ENCODE measurements around the gene ZNF613.

ZNF613 gene

GRCh38 chr19:51986309-51987291 is 59.3 kb downstream of the ZNF613 start, which contains the start of gene ZNF350:
ZNF350 (minus strand) TSS chr19:51986840; CDS start chr19:51974360, 12,480 bp downstream.
- TF ChIP-seq CTCF (IDR thresholded peaks at IDR 0.05; ENCODE audit: borderline replicate concordance, extremely low read depth, low read length, poor library complexity, severe bottlenecking) (no peak), EZH2 (IDR thresholded peaks at IDR 0.05; ENCODE audit: borderline replicate concordance, low read depth, low read length, severe bottlenecking) (no peak)
- peaks cover 23% of the 10 kb centered on the region for H3K4me1 ChIP-seq (ENCODE audit: insufficient read depth, low read length)
- H3K4me3 ChIP-seq (ENCODE audit: low read depth in 1 of 2, low read length in 2 of 2) = peak within 1 kb of the TSS; percentile 70 to 92
- peaks cover 51% of the 10 kb centered on the region for H3K79me2 ChIP-seq (ENCODE audit: insufficient read depth, low read length)
- peaks cover 49% of the 10 kb centered on the region for H3K9me3 ChIP-seq (ENCODE audit: insufficient read depth, low read length, severe bottlenecking)
- H2AFZ ChIP-seq (ENCODE audit: low read depth, low read length) = peak within 1 kb of the TSS; percentile 95
- ATAC-seq (ENCODE audit: insufficient read depth, low read depth) = peak; percentile 95
- peak; percentile 95 for DNase-seq
- no peaks in the 10 kb centered on the region for H3K27me3 ChIP-seq (ENCODE audit: insufficient read depth, low read length, poor library complexity)
- peak within 1 kb of the TSS; percentile 69 for H3K9ac ChIP-seq (ENCODE audit: low read depth, low read length)
- peak within 1 kb of the TSS; percentile 94 for H3K4me2 ChIP-seq (ENCODE audit: insufficient read depth, low read length)
- H3K27ac ChIP-seq (ENCODE audit: low read length) = peak within 1 kb of the TSS; percentile 81
- H3K36me3 ChIP-seq (ENCODE audit: insufficient read depth, low read length) = peaks cover 39% of the 10 kb centered on the region
- no peaks in the 10 kb centered on the region for H4K20me1 ChIP-seq (ENCODE audit: insufficient read depth, low read length)

GRCh38 chr19:51993422-51993821 is 66.2 kb downstream of the ZNF613 start:
- DNase-seq (no peak), ATAC-seq (ENCODE audit: insufficient read depth, low read depth) (no peak)
- Histone ChIP-seq H2AFZ (ENCODE audit: low read depth, low read length) (no peak overlapping the region), H3K9ac (ENCODE audit: low read depth, low read length) (no peak overlapping the region), H3K9me3 (ENCODE audit: insufficient read depth, low read length, severe bottlenecking) (peaks cover 78% of the 10 kb centered on the region), H3K4me2 (ENCODE audit: insufficient read depth, low read length) (no peak overlapping the region), H3K27ac (ENCODE audit: low read length) (no peak overlapping the region), H4K20me1 (ENCODE audit: insufficient read depth, low read length) (no peaks in the 10 kb centered on the region), H3K4me1 (ENCODE audit: insufficient read depth, low read length) (no peaks in the 10 kb centered on the region), H3K4me3 (ENCODE audit: low read depth in 1 of 2, low read length in 2 of 2) (no peak overlapping the region), H3K79me2 (ENCODE audit: insufficient read depth, low read length) (no peaks in the 10 kb centered on the region), H3K27me3 (ENCODE audit: insufficient read depth, low read length, poor library complexity) (no peaks in the 10 kb centered on the region), H3K36me3 (ENCODE audit: insufficient read depth, low read length) (peaks cover 57% of the 10 kb centered on the region)
- no peak for TF ChIP-seq EZH2 (IDR thresholded peaks at IDR 0.05; ENCODE audit: borderline replicate concordance, low read depth, low read length, severe bottlenecking)
- TF ChIP-seq CTCF (IDR thresholded peaks at IDR 0.05; ENCODE audit: borderline replicate concordance, extremely low read depth, low read length, poor library complexity, severe bottlenecking) = no peak

DNA sequence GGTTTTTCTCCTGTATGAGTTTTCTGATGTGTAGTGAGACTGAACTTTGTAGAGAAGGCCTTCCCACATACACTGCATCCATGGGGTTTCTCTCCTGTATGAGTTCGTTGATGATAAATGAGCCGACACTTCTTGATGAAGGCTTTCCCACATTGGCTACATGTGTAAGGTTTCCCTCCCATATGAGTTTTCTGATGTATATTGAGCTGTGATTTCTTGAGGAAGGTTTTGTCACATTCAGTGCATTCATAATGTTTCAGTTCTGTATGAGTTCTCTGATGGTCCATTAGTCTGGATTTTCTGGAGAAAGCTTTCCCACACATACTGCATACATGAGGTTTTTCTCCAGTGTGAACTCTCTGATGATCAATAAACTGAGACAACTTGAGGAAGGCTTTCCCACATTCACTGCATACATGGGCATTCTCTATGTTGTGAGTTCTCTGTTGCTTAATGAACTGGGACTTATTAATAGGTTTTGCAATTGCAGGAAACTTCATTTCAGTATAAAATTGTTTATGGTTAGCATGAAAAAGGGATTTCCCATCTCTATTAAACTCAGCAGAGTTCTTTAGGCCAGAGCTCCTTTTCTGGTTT is 66.9 kb downstream of the ZNF613 start:
- Histone ChIP-seq H3K4me1 (ENCODE audit: insufficient read depth, low read length) (no peaks in the 10 kb centered on the region), H4K20me1 (ENCODE audit: insufficient read depth, low read length) (no peaks in the 10 kb centered on the region), H3K9ac (ENCODE audit: low read depth, low read length) (no peak overlapping the region), H3K4me3 (ENCODE audit: low read depth in 1 of 2, low read length in 2 of 2) (no peak overlapping the region), H3K9me3 (ENCODE audit: insufficient read depth, low read length, severe bottlenecking) (peaks cover 79% of the 10 kb centered on the region), H3K36me3 (ENCODE audit: insufficient read depth, low read length) (peaks cover 64% of the 10 kb centered on the region), H2AFZ (ENCODE audit: low read depth, low read length) (no peak overlapping the region), H3K27ac (ENCODE audit: low read length) (no peak overlapping the region), H3K4me2 (ENCODE audit: insufficient read depth, low read length) (no peak overlapping the region), H3K27me3 (ENCODE audit: insufficient read depth, low read length, poor library complexity) (no peaks in the 10 kb centered on the region), H3K79me2 (ENCODE audit: insufficient read depth, low read length) (no peaks in the 10 kb centered on the region)
- no peak for DNase-seq
- ATAC-seq (ENCODE audit: insufficient read depth, low read depth) = no peak
- TF ChIP-seq EZH2 (IDR thresholded peaks at IDR 0.05; ENCODE audit: borderline replicate concordance, low read depth, low read length, severe bottlenecking) = no peak
- no peak for TF ChIP-seq CTCF (IDR thresholded peaks at IDR 0.05; ENCODE audit: borderline replicate concordance, extremely low read depth, low read length, poor library complexity, severe bottlenecking)
